CD4-positive, alpha-beta T cell treated with Interleukin-15 for 1 hour (primary cell): ENCODE data around the gene TECTA.
"Not testable (repeated sequence)": the region's sequence is repeated elsewhere in the genome, so short reads cannot be mapped to it uniquely, and the experiment has no call there.

ENCODE experiments used
- DNase-seq: peaks from one replicate; pipeline ENCODE4 v3.0.0-alpha.2; 2020

Gene TECTA

GRCh38 chr11:121235057-121235456 is 134.0 kb downstream of the TECTA start:
- no peak for DNase-seq

- DNase-seq = no peak
Observed at GRCh38 chr11:121236115-121237001, 135.3 kb downstream of the TECTA start.

- not testable (repeated sequence) for DNase-seq
Observed at GRCh38 chr11:121237247-121237646, 136.2 kb downstream of the TECTA start.

GRCh38 chr11:121237686-121238658 is 136.9 kb downstream of the TECTA start:
- no peak for DNase-seq

- no peak for DNase-seq
Observed at GRCh38 chr11:121238956-121239355, 137.9 kb downstream of the TECTA start.

- DNase-seq = not testable (repeated sequence)
Observed at GRCh38 chr11:121240001-121240400, 139.0 kb downstream of the TECTA start.

GRCh38 chr11:121240650-121241303 is 139.7 kb downstream of the TECTA start:
- DNase-seq = no peak
